Activated T-cell treated with anti-CD3 and anti-CD28 coated beads for 1 hour (primary cell): ENCODE results near the gene MSGN1.
"Not testable (repeated sequence)": the region's sequence is repeated elsewhere in the genome, so short reads cannot be mapped to it uniquely, and the experiment has no call there.

Experiments
- DNase-seq: peaks from one replicate; pipeline ENCODE4 v3.0.0-alpha.2; 2020; ENCODE audit warnings: low read depth

Gene MSGN1

DNA sequence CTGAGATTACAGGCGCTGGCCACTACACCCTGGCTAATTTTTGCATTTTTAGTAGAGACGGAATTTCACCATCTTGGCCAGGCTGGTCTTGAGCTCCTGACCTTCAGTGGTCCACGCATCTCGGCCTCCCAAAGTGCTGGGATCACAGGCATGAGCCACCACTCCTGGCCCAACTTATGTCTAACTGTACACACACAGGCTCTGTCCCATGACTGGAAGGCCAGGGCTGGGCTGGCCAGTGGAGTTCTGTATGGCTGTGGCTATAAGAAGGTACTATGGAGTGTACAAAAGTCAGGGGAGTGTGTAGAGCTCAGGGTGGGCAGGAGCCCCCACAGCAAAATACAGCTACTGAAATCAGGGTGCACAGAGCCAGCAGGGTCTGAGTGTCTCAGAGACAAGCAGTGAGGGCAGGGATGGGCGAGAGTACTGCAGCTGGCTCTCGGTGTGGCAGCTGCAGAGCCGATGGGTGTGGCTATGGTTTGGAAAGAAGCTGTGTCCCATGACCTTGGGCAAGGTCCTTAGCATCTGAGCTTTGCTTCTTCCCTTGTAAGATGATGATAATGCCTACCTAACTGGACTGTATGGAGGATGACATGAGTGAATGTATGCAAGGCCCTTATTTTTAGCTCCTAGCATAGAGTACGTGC is 10.4 kb upstream of the MSGN1 start:
- no peak for DNase-seq

DNA sequence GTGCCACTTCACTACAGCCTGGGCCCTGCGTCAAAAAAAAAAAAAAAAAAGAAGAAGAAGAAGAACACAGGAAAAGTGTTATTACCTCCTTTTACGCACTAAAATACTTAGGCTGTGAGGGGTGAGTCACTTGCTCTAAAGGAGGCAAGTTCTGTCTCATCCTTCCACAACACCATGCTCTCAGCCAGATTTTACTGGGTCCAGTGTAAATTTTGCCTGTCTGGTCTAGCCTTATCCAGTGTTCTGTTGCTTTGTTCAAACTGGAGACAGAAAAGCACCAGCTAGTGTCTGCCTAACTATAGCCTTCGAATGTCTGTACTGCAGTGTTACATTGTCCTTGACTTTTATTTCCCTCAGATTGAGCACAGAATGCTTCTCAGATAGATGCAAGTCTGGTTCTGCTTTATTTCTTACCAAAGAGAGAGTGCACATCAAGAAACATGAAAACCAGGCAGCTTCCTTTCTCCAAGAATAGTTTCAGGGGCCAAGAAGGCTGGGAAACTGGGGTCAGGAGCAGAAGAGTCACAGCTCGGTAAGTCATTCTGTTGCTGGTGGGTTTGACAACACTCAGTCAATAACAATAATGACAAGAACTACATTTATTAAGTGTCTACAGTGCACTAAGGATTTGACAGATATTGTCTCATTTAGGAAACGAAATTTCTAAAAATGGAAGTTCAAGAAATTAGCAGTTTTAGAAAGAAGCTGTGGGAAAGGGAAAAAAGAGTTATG is 3.1 kb upstream of the MSGN1 start:
- DNase-seq: no peak

DNA sequence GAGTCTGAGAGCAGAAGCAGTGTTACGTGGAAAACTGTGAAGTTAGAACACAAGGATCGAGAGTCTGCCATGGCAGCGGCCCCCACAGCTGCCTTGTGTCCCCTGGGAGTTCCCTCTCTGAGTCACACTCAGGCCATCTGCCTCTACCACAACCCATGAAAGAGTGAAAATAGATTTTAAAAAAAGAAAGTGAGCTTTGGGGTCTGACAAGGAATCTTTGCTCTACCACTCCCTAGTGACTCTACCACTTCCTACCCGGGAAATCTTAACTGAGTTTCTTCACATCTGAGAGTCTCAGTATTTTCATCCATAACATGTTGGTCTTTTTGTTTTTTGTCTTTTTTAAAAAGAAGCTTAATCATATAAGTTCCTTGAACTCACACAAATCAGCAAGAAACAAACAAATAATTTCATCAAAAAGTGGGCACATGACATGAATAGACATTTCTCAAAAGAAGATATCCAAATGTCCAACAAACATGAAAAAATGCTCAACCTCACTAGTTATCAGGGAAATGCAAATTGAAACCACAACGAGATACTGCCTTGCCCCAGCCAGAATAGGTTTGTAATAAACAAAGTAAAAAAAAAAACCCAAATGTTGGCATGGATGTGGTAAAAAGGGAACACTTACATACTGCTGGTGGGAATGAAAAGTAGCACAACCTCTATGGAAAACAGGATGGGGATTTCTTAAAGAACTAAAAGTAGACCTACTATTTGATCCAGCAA is 2.4 kb upstream of the MSGN1 start:
- no peak for DNase-seq

DNA sequence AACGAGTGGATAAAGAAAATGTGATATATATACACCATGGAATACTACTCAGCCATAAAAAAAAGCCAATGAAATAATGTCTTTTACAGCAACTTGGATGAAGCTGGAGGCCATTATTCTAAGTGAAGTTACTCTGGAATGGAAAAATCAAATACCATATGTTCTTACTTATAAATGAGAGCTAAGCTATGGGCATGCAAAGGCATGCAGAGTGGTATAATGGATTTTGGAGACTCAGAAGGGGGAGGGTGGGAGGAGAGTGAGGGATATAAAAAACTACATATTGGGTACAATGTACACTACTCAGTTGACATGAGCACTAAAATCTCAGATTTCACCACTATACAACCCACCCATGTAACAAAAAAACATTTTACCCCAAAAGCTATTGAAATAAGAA is 1.7 kb upstream of the MSGN1 start:
- DNase-seq: no peak

DNA sequence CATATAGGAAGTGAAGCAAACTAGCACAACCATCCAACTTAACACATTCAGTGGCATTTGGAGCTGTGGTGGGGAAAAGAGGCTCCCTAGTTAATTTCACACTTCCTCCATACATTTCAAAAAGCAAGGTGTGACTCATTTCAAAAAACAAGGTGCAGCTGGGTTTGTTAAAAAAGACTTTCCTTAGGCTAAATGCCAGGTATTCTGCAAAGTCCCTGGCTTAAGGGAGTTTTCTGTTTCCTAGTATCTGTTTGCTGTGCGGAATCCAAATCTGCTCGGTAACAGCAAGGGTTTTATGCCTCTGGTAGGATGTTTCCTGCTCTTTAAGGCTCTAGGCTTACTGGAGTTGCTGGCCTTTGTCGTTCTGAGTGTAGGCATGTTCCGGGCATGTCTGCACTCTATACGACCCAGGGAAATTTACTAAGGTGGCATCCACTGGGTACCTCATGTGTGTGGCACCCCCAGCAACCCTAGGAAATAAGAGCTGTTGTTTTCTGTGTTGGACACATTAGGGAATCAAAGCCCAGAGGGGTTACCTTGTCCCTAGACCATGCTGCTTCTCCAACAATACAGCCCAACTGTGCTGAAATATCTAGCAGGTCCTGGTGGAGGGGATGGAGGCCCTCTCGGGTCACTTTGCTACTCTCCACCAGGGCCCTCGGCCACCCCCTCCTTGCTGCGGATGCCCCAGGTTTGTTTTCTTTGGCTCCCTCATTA is 634 bp upstream of the MSGN1 start:
- DNase-seq: no peak

DNA sequence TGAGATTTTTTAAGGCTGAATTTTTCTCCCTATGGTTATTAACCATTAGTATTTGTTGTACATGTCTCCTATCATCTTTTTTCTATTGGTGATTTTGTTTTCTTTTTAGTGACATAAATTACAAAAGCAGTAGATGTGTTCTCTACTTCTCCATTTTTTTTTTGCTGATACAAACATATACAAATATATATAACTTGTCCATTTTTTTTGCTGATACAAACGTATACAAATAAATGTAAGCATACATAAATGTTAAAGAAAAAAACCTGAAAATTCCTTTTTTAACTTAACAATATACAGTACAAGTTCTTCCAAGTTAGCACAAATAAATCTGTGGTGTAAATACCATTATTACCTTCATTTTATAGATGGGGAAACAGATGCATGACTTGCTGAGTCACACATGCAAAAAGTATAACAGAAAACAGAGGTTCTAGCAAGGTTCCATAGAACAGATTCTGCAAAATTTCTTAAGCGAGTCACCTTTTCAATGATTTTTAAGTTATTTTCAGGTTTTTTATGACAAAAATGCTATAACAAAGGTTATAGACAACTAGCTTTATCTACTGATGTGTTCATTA is 2.1 kb downstream of the MSGN1 start:
- no peak for DNase-seq

DNA sequence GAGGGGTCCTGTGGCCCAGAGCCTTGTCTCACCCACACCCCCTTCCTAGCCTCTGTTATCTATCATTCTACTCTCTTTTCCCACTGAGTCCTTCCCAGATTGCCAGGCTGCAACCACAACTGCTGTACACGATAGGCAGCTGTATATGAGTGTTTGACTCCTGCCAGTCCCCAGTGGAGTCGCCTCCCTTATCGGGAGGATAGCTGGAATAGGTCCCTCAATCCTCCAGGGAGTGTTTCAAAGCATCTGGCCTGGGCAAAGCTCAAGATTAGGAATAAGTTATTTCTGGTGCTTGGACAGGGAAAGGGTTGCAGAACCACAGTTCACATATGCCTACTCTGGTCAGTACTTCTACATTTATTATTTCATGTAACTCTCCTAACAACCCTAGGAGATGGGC is 4.8 kb downstream of the MSGN1 start:
- DNase-seq: no peak

DNA sequence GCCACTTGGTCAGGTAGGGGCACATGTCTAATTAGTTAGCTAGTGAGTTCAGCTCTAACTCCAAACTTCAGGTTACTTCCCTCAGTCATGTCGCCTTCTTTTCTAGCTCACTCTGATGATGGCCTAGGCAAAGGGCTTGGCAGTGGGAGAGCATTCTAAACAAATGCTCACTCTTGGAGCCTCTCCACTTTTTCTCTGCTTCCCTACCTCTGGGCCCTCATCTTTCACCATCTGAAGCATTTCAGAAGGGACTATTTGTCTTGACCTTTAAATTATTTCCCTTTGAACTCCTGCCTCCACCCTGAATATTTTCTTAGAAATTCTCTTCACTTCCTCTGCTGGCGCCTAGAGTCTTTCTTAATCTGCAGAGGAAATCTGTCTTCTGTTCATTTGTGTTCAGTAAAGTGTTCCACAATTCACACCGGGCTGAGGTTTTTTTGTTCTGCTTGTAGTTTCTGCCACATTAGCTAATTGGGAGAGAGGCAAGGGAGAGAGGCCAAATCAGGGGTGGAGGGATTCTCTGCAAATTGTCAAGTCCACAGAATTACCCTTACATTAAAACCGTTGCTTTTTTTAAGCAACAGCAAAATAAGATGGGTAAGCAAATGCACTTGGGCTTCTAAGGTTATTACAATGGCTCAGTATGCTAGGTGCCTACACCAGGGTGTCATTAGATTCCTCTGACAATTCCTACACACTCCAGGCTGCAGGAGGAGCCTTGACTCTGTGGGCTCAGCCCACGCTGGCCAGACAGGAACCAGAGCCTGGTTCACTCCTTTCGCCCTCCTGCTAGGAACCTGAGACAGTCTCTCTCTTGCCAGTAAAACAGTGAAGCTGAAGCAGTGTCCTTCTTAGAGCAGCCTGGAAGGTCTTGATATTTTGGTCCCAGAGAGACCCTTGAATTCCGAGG is 5.5 kb downstream of the MSGN1 start:
- no peak for DNase-seq

DNA sequence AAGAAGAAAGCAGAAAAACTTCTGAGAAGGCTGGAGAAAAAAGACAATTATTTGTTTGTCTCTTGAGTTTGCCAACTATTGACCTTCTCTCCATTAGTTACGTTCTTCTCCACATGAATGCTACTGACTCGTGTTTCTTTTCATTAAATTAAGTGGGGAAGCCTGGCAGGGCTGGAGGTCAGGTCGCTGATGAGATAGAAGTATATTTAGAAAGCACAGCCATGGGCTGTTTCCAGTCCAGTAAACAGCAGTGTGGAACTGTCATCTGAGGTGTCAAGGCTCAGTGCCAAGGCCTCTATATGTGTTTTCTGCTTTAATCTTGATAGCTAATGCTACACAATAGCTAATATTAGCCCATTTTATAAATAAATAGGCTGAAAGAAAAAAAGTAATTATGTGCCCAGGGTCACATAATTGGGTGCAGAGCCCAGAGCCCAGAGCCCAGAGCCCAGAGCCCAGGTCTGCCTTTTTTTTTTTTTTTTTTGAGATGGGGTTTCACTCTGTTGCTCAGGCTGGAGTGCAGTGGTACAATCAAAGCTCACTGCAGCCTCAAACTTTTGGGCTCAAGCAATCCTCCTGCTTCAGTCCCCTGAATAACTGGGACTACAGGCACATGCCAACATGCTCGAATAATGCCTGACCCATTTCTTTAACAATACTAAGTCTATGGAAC is 6.3 kb downstream of the MSGN1 start:
- DNase-seq: no peak

DNA sequence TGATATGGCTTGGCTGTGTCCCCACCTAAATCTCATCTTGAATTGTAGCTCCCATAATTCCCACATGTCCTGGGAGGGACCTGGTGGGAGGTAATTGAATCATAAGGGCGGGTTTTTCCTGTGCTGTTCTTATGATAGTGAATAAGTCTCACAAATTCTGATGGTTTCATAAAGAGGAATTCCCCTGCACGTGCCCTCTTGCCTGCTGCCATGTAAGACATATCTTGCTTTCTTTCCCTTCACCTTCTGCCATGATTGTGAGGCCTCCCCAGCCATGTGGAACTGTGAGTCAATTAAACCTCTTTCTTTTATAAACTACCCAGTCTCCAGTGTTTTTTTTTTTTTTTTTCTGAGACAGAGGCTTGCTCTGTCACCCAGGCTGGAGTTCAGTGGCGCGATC is 7.4 kb downstream of the MSGN1 start:
- DNase-seq: not testable (repeated sequence)

DNA sequence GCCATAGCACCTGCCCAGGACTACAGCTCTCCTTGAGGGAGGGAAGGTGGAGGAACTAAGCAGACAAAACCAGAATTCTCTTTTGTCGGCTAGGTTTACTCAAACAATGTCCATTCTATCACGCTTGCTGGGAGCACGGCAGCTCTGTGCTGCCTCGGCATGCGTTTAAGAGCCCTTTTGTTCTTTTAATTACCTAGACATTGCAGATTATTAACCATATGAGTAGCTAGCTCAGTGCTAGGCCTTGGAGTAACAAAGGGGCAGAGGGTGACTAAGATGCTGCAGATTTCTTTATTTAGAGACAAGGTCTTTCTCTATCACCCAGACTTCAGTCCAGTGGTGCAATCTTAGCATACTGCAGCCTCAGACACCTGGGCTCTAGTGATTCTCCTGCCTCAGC is 11.1 kb downstream of the MSGN1 start:
- DNase-seq: no peak

DNA sequence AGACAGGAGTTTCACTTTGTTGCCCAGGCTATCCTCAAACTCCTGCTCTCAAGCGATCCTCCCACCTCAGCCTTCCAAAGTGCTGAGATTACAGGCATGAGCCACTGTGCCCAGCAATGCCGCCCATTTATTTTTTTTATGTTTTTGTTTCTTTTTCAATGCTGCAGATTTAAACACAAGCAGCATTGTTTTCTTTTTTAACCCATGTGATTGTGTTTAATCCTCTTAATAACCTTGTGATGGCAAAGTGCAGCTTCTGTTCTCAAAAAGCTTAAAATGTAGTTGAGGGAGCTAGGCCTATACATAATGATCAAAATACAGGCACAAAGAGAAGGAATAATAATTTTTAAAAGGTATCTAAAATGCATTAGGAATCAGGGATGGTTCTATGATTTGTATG is 11.5 kb downstream of the MSGN1 start:
- DNase-seq: no peak

DNA sequence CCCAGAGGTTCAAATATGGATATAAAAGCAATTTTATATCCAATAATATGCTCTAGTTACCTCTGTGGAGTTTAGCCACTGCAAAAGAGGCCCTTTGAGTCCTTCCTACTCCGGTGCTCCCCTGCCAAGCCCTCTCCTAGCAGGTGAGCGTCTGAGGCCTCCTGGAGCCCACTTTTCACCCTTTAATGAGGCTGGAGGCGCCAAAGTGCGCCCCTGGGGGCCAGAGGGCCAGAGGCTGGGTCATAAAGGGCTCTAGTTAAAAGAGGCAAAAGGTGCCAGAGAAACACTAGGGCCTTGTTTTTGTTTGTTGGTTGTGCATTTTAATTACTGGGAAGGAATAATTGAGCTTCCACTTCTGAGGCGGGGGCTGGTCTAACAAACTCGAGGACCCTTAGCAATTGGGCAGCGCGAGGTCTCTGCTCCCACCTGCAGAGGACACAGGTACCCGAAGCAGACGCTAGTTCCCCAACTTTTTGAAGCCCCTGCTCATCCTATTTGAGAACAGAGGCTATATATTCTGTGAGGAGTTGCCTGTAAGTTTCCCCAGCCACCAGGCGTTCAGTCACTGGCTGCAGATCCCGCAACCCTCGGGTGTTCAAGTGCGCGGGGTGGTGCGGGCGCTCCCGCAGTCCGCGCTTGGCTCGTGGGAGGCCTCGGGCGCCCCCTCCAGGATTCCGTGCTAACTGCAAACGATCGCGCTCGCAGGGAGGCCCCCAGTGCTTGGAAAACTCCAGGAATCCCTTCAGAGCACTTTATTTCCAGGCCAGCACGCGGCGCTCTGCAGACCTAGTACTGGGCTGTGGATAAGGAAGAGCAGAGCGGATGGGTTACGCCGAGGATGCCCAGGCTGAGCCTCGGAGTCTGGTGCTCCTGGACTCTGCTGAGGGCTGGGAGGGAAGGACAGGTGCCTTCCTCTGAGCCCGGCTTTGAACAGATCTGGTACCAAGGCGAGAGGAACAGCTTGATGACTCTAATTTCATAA is 14.1 kb downstream of the MSGN1 start:
- peak; percentile 3 for DNase-seq

DNA sequence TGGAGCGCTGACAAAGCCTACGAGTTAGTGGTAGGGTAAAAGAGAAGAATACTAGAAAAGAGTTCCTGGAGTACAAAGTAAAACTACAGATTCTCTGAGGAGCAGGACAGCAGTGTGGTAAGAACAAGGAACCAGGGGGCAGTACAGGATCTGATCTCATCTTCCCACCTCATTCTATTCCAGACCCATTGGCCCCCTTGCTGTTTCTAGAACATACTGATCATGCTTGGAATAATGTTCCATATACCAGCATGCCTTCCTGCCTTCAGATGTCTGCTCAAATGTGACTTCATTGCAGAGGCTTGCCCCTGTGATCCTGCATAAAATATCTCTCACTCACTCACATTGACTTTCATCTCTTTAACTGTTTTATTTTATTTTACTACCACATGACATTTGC is 19.3 kb downstream of the MSGN1 start:
- DNase-seq: no peak

DNA sequence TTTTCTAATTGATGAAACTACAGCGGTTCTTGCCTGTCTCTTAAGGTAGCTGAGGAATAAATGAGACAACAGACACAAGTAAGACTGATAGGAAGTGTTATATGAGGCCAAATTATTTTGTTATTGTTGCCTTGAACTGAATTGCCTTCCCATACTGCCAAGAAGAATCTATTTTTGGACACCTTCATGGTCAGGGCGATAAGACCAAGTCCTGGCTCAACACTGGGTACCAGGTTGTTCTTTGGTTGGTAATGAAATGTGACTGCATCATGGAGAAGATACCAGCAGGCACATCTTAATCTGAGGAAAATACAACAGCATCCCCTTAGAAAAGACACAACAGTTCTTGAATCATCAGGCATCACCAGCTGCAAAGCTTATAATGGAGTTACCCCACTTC is 23.7 kb downstream of the MSGN1 start:
- DNase-seq: no peak

DNA sequence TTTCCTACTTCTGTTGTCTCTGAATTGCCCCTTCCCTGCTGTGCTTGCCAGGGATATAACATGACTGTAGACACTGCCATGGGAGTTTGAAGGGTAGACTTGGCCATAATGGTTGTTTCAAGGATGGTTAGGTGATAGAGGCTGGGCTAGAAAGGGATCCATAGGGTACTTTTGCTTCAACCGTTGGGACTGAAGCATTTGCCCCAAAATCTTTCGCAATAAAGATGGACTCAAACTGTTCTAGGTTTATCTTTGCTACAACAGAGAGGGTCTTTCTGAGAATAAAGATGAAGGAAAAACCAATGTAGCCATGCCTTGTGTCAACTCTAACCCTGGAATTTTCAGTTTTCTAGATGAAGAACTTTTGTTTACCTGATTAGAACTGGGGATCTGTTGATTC is 27.2 kb downstream of the MSGN1 start:
- DNase-seq: no peak

DNA sequence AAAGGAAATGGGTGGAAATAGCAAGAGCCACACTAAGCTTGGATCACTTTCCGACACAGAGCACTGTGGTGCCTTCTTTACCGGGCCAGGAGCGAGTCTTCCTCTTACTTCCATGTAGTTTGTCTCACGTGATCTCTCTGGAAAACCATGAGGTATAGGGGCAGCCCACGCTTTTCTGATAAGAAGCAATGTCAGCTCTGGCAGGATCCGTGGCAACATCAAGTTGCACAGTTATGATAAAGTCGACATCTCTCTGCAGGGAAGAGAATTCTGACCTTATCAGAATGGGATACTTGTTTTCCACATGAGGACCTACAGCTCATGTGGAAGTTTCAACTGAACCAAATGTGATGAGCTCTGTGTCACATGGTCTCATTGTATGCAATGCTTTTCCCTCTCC is 29.5 kb downstream of the MSGN1 start:
- no peak for DNase-seq

DNA sequence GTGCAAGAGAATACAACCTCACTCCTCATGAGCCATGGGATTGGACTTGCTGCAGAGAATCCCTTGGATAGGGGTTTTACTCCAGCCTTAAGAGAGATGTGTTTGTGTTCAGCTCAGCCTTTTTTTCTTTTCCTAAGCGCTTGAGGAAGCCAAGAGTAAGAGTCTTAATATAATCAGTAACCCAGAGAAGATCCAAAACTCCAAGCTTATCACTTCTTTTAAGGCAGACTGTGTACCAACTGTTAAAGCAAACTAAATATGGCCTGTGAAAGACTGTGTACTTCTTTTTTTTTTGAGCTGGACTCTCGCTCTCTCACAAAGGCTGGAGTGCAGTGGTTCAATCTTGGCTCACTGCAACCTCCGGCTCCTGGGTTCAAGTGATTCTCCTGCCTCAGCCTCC is 30.4 kb downstream of the MSGN1 start:
- DNase-seq: no peak

DNA sequence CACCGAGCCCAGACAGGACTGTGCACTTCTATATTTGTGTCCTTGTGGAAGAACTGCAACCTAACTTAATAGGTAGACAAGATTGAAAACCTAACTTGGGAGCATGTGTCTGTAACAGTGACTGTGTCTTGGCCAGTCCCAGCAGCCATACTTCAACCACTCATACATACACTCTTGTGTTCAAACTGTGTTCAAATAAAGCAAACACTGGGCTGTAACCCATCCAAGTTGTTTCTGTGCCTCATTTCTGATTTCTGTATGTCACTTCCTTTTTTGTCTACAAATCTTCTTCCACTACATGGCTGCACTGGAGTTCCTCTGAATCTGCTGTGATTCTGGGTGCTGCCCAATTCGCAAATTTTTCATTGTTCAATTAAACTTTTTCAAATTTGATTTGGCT is 31.0 kb downstream of the MSGN1 start:
- no peak for DNase-seq

DNA sequence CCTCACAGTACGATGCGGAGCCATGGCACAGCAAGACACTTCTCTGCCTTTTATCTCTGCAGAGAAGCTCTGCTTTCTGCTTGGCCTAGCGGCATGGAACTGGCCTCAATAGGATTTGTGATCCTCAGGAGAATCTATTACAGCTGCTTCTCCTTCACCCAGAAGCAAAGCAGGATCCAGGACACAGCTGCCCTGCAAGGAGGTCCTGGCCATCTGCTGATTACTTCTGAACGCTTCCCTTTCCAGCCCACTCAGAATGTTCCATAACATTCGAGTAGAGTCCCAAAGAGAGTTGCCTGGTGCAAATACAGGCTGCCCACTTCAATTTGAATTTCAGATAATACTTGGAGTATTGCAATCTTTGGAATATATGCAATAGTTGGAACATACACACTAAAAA is 33.0 kb downstream of the MSGN1 start:
- DNase-seq: no peak
